ENCODE data around the gene ZCCHC8. TPM values are rescaled to one million over a fixed set of nuclear protein-coding genes. Genes with fewer than 3 reads are reported as not detected.
"Not testable (repeated sequence)": the region's sequence is repeated elsewhere in the genome, so short reads cannot be mapped to it uniquely, and the experiment has no call there.

Gene ZCCHC8
- polyA plus RNA-seq, 3 donors = 9.1 to 13.8 (median 11.3) TPM

GRCh38 chr12:122454250-122454721 lies 46.4 kb downstream of the ZCCHC8 start:
- 89 to 95% (median 90%) methylated on average over 12 of the region's 12 CpGs for WGBS, 3 donors
- H3K27ac ChIP-seq (ENCODE audit: low read depth, low read length) = no peak overlapping the region

- WGBS, 3 donors = 74 to 82% (median 77%) methylated on average over 11 of the region's 11 CpGs
- no peak overlapping the region for H3K27ac ChIP-seq (ENCODE audit: low read depth, low read length)
Observed at GRCh38 chr12:122452701-122453285, 47.9 kb downstream of the ZCCHC8 start.

- WGBS, 3 donors = 92 to 94% (median 92%) methylated on average over 2 of the region's 2 CpGs
- no peak overlapping the region for H3K27ac ChIP-seq (ENCODE audit: low read depth, low read length)
Observed at GRCh38 chr12:122449317-122449716, 51.4 kb downstream of the ZCCHC8 start.

GRCh38 chr12:122447825-122448224 lies 52.9 kb downstream of the ZCCHC8 start:
- not testable (repeated sequence) for H3K27ac ChIP-seq (ENCODE audit: low read depth, low read length)
- 91 to 98% (median 97%) methylated on average over 3 of the region's 3 CpGs for WGBS, 3 donors

GRCh38 chr12:122446390-122446789 lies 54.3 kb downstream of the ZCCHC8 start:
- 69 to 80% (median 77%) methylated on average over 6 of the region's 6 CpGs for WGBS, 3 donors

GRCh38 chr12:122444071-122444470 lies 56.7 kb downstream of the ZCCHC8 start:
- not testable (repeated sequence) for H3K27ac ChIP-seq (ENCODE audit: low read depth, low read length)
- WGBS, 3 donors = 73 to 87% (median 81%) methylated on average over 5 of the region's 5 CpGs

More at GRCh38 chr12:122446390-122446789, 54.3 kb downstream of the ZCCHC8 start:
- H3K27ac ChIP-seq (ENCODE audit: low read depth, low read length) = not testable (repeated sequence)

GRCh38 chr12:122438822-122439221 lies 61.9 kb downstream of the ZCCHC8 start:
- H3K27ac ChIP-seq (ENCODE audit: low read depth, low read length) = not testable (repeated sequence)
- WGBS, 3 donors = 94 to 96% (median 95%) methylated on average over 7 to 8 of the region's 8 CpGs

- 53 to 68% (median 60%) methylated on average over 8 of the region's 8 CpGs for WGBS, 3 donors
- no peak overlapping the region for H3K27ac ChIP-seq (ENCODE audit: low read depth, low read length)
Observed at GRCh38 chr12:122437656-122438121, 63.0 kb downstream of the ZCCHC8 start.

- 91 to 97% (median 96%) methylated on average over 4 of the region's 4 CpGs for WGBS, 3 donors
- H3K27ac ChIP-seq (ENCODE audit: low read depth, low read length) = no peak overlapping the region
Observed at GRCh38 chr12:122435186-122435585, 65.5 kb downstream of the ZCCHC8 start.

- H3K27ac ChIP-seq (ENCODE audit: low read depth, low read length) = not testable (repeated sequence)
- 95 to 99% (median 96%) methylated on average over 5 of the region's 5 CpGs for WGBS, 3 donors
Observed at GRCh38 chr12:122429043-122429442, 71.7 kb downstream of the ZCCHC8 start.

GRCh38 chr12:122427403-122427802 lies 73.3 kb downstream of the ZCCHC8 start:
- WGBS, 3 donors = 94 to 98% (median 95%) methylated on average over 9 of the region's 9 CpGs
- H3K27ac ChIP-seq (ENCODE audit: low read depth, low read length) = no peak overlapping the region

GRCh38 chr12:122423258-122424165 lies 77.2 kb downstream of the ZCCHC8 start:
- no peak overlapping the region for H3K27ac ChIP-seq (ENCODE audit: low read depth, low read length)
- WGBS, 3 donors = 13 to 16% (median 14%) methylated on average over 21 of the region's 21 CpGs

- H3K27ac ChIP-seq (ENCODE audit: low read depth, low read length) = no peak overlapping the region
- 0 to 2% (median 1%) methylated on average over 20 to 39 of the region's 39 CpGs for WGBS, 3 donors
Observed at GRCh38 chr12:122422730-122423257, 77.9 kb downstream of the ZCCHC8 start.

GRCh38 chr12:122421821-122422729 lies 78.7 kb downstream of the ZCCHC8 start, which contains the start of gene CLIP1:
CLIP1 (minus strand) TSS chr12:122422669; CDS start chr12:122380452, 42,217 bp downstream.
- H3K27ac ChIP-seq (ENCODE audit: low read depth, low read length) = peak within 1 kb of the TSS; percentile 94
- 0 to 1% (median 0%) methylated on average over 50 to 118 of the region's 118 CpGs for WGBS, 3 donors

Data from adipose tissue (tissue), 3 donors.